OCI-LY7 (cell line): ENCODE results near the gene CUBN. TPM values are rescaled to one million over a fixed set of nuclear protein-coding genes. Genes with fewer than 3 reads are reported as not detected.

Source experiments
- BruUV-seq: library from RNA; stranded (reverse); fragments of 400-500 nt; replicated peaks from 2 replicates; lab custom pipeline; 2021; lab: Mats Ljungman, UMichigan
- CTCF ChIA-PET: fragments of 300-600 bp; sonication (Branson Sonifier 250); formaldehyde crosslinking; loops from one replicate; lab custom pipeline; 2022; ENCODE audit warnings: antibody characterized with exemption; ENCODE audit not compliant: unreplicated experiment; lab: Charles Lee
- POLR2A ChIA-PET: fragments of 300-600 bp; sonication (Branson Sonifier 250); formaldehyde crosslinking; loops from one replicate; lab custom pipeline; 2022; ENCODE audit warnings: antibody characterized with exemption; lab: Charles Lee
- DNase-seq: peaks from one replicate; pipeline ENCODE4 v3.0.0-alpha.2; 2015; ENCODE audit warnings: low spot score
- H2AFZ ChIP-seq: fragments of 200-600 bp; sonication (generic), shearing (Covaris generic); 2 replicates; pipeline ENCODE4 v1.6.1; 2014; ENCODE audit warnings: mild to moderate bottlenecking, antibody characterized with exemption, low read length, moderate library complexity
- H3K27ac ChIP-seq: fragments of 200-600 bp; sonication (generic); 2 replicates; pipeline ENCODE4 v1.5.1; 2014; ENCODE audit warnings: mixed run types, low read depth, mild to moderate bottlenecking, moderate library complexity, low read length, inconsistent platforms; ENCODE audit not compliant: poor library complexity, severe bottlenecking
- H3K36me3 ChIP-seq: fragments of 200-600 bp; sonication (generic); 2 replicates; pipeline ENCODE4 v1.6.1; 2014; ENCODE audit warnings: mild to moderate bottlenecking, antibody characterized with exemption, low read length, moderate library complexity, mixed read lengths; ENCODE audit not compliant: insufficient read depth
- H3K4me1 ChIP-seq: fragments of 200-600 bp; sonication (generic); 2 replicates; pipeline ENCODE4 v1.5.1; 2014; ENCODE audit warnings: mild to moderate bottlenecking, low read length; ENCODE audit not compliant: insufficient read depth, poor library complexity, severe bottlenecking
- H3K4me2 ChIP-seq: fragments of 200-600 bp; sonication (generic); 2 replicates; pipeline ENCODE4 v1.6.1; 2014; ENCODE audit warnings: mild to moderate bottlenecking, low read length
- H3K4me3 ChIP-seq: fragments of 200-600 bp; sonication (generic); 2 replicates; pipeline ENCODE4 v1.5.1; 2014; ENCODE audit warnings: mild to moderate bottlenecking, low read depth, low read length; ENCODE audit not compliant: poor library complexity, severe bottlenecking
- H3K79me2 ChIP-seq: fragments of 200-600 bp; sonication (generic); 2 replicates; pipeline ENCODE4 v1.6.1; 2016; ENCODE audit warnings: low read depth, mild to moderate bottlenecking, low read length, moderate library complexity, mixed read lengths; ENCODE audit not compliant: insufficient read depth
- H3K9me2 ChIP-seq: fragments of 200-600 bp; sonication (generic); 2 replicates; pipeline ENCODE4 v1.6.1; 2016; ENCODE audit warnings: mild to moderate bottlenecking, low read length, mixed read lengths; ENCODE audit not compliant: insufficient read depth
- H3K9me3 ChIP-seq: fragments of 200-600 bp; sonication (generic); 2 replicates; pipeline ENCODE4 v1.6.1; 2014; ENCODE audit warnings: mild to moderate bottlenecking, mixed run types, low read length, mixed read lengths
- H4K20me1 ChIP-seq: fragments of 200-600 bp; sonication (generic); 2 replicates; pipeline ENCODE4 v1.6.1; 2014; ENCODE audit warnings: mild to moderate bottlenecking, antibody characterized with exemption, low read length, moderate library complexity, mixed read lengths; ENCODE audit not compliant: insufficient read depth
- EZH2phosphoT487 ChIP-seq: fragments of 200-600 bp; sonication (generic); IDR thresholded peaks from 2 replicates; pipeline ENCODE4 v1.6.1; 2018; ENCODE audit warnings: low read depth, borderline replicate concordance, mild to moderate bottlenecking, mixed run types, antibody characterized with exemption, low read length, moderate library complexity, mixed read lengths
- intact Hi-C: fragments of 100-400 bp; cut with micrococcal nuclease; formaldehyde crosslinking; loops from one replicate; pipeline ENCODE4 v1.10.0; 2022; ENCODE audit not compliant: unreplicated experiment
- total RNA-seq, 2 experiments: library from RNA; depleted of rRNA in 1 of 2; stranded (reverse); fragments of >200 nt in 1 of 2; shearing (Covaris generic) in 1 of 2; gene quantifications; 2 replicates each; pipeline ENCODE4 v1.2.3, GENCODE V29; 2014 to 2022
- TF ChIP-seq, protein P1 (sequence below): fragments of 200-600 bp; sonication (generic); conservative IDR thresholded peaks from 2 replicates; pipeline ENCODE4 v1.5.1; 2014; ENCODE audit warnings: mild to moderate bottlenecking, antibody characterized with exemption, low read length, moderate library complexity, mixed read lengths

Gene CUBN
- total RNA-seq, 2 experiments from 2014 or later: 0.13 to 0.25 TPM

GRCh38 chr10:16987976-16988610 is 141.5 kb downstream of the CUBN start:
- no peak for DNase-seq
- no peaks in the 10 kb centered on the region for H3K79me2 ChIP-seq
- no peaks in the 10 kb centered on the region for H3K9me3 ChIP-seq
- H3K36me3 ChIP-seq: no peaks in the 10 kb centered on the region
- H3K4me3 ChIP-seq: no peak overlapping the region
- POLR2A ChIA-PET: interaction anchor here (1.5 kb wide), 1 partner anchor 16 kb away, joined by 4 read pairs; no protein-coding TSS in a partner anchor
- H4K20me1 ChIP-seq: no peaks in the 10 kb centered on the region
- intact Hi-C loops: no loop called here
- H3K27ac ChIP-seq: no peak overlapping the region
- no peaks in the 10 kb centered on the region for H3K9me2 ChIP-seq
- TF ChIP-seq, protein P1, sequence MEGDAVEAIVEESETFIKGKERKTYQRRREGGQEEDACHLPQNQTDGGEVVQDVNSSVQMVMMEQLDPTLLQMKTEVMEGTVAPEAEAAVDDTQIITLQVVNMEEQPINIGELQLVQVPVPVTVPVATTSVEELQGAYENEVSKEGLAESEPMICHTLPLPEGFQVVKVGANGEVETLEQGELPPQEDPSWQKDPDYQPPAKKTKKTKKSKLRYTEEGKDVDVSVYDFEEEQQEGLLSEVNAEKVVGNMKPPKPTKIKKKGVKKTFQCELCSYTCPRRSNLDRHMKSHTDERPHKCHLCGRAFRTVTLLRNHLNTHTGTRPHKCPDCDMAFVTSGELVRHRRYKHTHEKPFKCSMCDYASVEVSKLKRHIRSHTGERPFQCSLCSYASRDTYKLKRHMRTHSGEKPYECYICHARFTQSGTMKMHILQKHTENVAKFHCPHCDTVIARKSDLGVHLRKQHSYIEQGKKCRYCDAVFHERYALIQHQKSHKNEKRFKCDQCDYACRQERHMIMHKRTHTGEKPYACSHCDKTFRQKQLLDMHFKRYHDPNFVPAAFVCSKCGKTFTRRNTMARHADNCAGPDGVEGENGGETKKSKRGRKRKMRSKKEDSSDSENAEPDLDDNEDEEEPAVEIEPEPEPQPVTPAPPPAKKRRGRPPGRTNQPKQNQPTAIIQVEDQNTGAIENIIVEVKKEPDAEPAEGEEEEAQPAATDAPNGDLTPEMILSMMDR: no peak
- TF ChIP-seq EZH2phosphoT487: no peak
- no peak overlapping the region for H3K4me2 ChIP-seq
- no peaks in the 10 kb centered on the region for H3K4me1 ChIP-seq
- no peak overlapping the region for H2AFZ ChIP-seq
- CTCF ChIA-PET: no interaction called here
- BruUV-seq: no TSS peak

GRCh38 chr10:16987206-16987621 is 142.4 kb downstream of the CUBN start:
- Histone ChIP-seq H4K20me1 (no peaks in the 10 kb centered on the region), H3K79me2 (no peaks in the 10 kb centered on the region), H3K4me1 (no peaks in the 10 kb centered on the region), H3K4me2 (no peak overlapping the region), H3K36me3 (no peaks in the 10 kb centered on the region), H2AFZ (no peak overlapping the region), H3K4me3 (no peak overlapping the region), H3K9me3 (no peaks in the 10 kb centered on the region), H3K9me2 (no peaks in the 10 kb centered on the region), H3K27ac (no peak overlapping the region)
- intact Hi-C loops: no loop called here
- no TSS peak for BruUV-seq
- ChIA-PET POLR2A (interaction anchor here (0.9 to 1.5 kb wide), 2 partner anchors 17 to 19 kb away, joined by 4 read pairs; no protein-coding TSS in a partner anchor), CTCF (no interaction called here)
- TF ChIP-seq, protein P1: no peak
- TF ChIP-seq EZH2phosphoT487: no peak
- DNase-seq: no peak
